HG03196 (cell line): ENCODE data around the gene C14orf119.

ENCODE experiments used
- ATAC-seq: cut with Tn5 transposase; IDR thresholded peaks from one replicate; pipeline ENCODE4 v1.9.1; 2021; ENCODE audit not compliant: unreplicated experiment

The C14orf119 gene

DNA sequence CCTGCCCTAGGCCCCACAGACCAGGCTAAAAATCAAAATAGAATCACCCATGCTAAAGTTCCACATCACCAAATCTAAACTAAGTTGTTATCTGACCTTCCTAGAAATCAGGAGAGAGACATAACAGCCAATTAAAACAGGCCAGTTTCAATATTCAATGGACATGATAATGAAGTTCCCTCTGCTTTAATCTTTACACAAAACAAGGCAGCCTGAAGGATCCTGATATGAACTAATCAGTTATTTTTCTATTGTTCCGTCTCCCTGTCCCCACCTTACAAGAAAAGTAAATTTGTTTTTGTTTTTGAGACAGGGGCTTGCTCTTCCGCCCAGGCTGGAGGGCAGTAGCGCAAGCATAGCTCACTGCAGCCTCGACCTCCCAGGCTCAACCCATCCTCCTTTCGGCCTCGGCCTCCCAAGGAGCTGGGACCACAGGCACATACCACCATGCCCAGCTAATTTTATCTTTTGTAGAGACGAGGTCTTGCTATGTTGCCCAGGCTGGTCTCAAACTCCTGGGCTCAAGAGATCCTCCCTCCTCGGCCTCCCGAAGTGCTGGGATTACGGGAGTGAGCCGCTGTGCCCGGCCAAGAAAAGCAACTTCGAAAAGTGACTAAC is 29.1 kb downstream of the C14orf119 start:
- no peak for ATAC-seq

- no peak for ATAC-seq
These were observed 29.7 kb downstream of the C14orf119 start for GRCh38 chr14:23125011-23125410.

GRCh38 chr14:23125933-23126524 is 30.7 kb downstream of the C14orf119 start:
- no peak for ATAC-seq

DNA sequence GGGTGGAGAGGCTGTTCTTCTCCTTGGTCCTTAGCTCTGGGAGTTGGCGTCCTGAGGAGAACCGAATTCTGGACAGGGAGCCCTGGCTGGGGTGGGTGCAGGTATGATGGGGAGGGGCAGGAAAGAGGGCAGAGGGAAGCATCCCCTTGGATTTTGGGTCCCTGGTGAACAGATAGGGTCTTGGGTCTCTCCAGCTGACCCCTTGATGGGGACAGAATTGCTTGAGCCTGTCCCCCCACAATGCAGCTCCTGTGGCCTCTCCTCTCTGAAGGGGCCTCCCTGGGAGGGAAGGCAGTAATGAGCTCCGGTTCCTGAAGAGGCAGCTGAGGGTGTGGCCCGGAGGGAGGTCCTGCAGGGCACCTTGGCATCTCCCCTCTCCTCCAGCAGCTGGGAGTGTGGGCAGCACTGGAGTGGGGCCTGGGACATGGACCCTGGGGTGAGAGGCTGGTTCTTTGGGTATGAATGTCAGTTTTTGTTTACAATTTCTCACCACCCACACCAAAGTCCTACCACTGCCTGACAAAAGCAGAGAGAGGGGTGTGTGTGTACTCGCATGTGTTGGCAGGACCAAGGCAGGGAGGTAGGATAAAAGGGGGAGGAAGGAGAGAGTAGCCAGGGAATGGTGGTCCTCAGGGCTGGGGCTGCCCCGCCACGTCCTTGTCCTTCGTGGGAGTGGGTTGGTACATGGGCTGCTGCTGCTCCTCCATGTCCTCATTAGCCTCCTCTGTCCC is 31.4 kb downstream of the C14orf119 start:
- ATAC-seq = no peak

DNA sequence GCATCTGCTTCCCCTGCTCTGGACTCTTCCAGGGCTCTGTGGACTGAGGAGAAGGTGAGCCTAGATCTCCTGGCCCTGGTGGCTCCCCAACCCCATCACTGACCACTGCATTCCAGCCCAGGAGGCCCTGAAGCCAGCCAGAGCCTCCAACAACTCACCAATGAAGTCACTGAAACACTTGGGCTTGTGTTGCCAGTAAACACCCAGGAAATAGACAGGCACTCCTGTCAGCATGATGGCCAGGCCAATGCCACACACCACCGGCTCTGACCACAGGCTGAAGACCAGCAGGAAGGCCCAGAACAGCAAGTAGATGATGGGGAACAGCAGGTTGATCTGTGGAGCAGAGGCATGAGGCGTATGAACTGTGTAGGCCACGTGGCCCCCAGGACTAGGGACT is 32.6 kb downstream of the C14orf119 start:
- ATAC-seq = no peak

DNA sequence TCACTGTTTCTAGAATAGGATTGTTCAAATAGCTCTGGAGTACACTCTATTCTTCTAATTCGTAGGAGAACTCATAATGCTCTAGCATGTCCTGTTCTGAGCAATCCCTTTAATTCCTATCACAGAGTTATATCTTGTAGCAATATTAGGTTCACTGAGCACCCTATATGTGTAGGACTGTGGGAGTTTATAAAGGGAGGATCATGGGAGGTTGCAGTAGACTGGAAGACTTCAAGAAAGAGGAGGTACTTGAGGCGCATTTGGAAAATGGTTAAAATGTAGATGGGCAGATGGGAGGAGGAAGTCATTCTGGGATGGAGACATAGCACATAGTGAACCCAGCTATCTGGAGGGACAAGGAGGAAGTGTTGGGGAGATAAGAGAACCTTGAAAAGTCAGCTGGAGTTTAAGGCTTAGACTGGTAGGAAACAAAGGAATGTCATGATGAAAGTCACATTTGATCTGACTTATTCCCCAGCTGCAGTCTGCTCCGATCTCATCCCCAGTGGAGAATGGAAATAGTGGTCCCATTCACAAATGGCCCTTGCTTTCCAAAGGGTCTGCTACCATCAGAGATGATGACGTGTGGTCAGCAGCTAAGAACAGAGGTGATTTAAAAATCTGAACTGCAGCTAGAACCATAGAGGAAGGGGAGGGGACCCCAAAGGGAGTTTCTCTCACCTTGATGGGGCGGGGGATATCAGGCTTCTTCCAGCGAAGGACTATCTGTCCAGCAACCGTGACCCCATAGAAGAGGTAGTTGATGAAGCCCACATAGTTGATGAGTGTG is 33.9 kb downstream of the C14orf119 start:
- ATAC-seq = no peak

DNA sequence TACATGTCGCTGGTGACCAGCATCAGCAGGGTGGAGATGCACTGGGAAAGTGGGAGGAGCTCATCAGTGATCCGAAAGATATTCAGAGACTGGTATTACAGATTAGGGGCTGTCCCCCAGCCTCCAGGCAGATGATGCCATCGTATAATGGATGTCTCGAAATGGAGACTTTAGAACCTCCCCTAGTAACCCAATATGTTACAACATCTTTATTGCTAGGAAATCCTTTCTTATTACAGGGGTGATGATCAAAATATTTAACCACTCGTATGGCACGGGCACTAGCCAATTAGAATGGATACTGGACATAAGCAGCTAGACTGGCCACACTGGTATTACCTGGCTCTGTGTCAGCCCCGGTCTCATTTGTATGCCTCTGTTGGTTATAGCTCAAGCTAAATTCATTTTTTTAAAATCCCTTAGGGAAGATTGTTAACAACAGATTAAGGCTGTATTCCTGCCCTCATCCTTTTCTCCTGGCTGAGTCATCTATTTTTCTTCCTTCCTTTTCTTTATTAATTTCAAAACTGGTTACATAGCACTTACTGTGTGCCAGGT is 34.5 kb downstream of the C14orf119 start:
- ATAC-seq = no peak

- ATAC-seq = no peak
These were observed 35.6 kb downstream of the C14orf119 start for GRCh38 chr14:23130871-23131270.

DNA sequence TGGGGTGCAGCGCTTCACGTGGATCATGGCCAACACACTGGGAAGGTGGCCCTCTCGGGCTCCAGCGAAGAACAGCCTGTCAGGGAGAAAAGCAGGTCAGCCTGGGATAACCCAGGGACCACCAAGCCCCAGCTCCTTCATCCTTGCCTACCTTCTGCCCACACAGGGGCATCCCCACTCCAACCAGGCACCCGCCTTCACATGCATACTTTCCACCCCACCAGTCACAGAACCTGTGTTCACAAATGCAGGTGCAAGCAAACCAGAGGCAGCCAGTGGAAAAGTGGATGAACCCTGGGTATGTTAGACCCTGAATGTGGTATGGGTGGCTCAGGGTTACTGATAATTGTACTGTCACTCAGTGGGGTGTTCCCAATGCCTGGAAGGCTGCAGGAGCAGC is 36.2 kb downstream of the C14orf119 start:
- no peak for ATAC-seq

DNA sequence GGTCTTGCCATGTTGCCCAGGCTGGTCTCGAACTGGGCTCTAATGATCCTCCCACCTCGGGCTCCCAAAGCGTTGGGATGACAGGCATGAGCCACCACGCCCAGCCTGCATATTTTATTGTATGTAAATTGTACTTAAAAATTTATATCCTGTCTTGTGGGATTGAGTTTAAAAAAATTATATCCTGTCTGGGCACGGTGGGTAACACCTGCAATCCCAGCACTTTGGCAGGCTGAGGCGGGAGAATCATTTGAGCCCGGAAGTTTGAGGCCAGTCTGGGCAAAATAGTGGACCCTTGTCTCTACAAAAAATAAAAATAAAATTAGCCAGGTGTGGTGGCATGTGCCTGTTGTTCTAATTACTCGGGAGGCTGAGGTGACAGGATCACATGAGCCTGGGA is 37.7 kb downstream of the C14orf119 start:
- ATAC-seq = no peak

GRCh38 chr14:23136566-23137133 is 41.3 kb downstream of the C14orf119 start:
- ATAC-seq = no peak

DNA sequence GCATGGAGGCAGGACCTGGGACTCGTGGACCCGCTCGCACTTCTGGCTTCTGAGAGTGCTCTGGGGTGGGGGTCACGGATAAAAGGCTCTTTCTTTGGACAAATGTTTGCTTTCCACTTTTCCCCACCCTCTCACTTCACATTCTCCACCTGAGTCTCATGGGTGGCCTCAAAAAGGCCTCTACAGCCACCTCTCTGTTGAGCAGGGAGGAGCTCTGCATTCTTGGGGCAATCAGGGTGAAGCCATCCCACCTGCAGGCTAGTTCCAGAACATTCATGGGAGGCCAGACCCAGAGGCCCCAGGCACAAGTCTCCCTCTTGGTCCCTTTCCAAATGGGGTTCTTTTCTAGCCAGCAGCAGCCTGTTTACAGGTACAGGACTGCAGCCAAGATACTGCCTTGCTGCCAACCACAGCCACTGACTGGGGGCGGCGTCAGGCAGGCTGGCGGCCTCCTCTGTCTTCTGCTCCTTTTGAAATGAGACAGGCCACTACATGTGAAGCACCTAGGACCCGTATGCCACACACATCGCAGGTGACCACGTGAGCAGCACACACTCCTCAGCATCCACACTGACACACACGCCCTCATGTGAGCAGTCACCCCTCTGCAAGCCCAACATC is 42.0 kb downstream of the C14orf119 start:
- ATAC-seq = no peak

GRCh38 chr14:23137813-23138535 is 42.7 kb downstream of the C14orf119 start:
- ATAC-seq = no peak

DNA sequence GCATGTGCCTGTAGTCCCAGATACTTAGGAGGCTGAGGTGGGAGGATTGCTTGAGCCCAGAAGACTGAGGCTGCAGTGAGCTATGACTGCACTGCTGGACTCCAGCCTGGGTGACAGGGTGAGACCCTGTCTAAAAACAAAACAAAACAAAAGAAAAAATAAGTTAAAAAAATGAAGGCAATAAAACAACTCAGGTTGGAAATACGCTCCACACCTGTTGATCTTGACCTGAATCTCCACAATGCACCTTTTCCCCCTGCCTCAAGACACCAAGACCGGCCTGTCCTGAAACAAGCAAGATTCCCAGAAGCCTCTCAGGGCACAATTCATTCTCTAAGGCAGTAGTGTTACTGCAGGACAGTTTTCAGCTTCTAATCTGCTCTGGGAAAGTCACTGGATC is 44.6 kb downstream of the C14orf119 start:
- no peak for ATAC-seq

DNA sequence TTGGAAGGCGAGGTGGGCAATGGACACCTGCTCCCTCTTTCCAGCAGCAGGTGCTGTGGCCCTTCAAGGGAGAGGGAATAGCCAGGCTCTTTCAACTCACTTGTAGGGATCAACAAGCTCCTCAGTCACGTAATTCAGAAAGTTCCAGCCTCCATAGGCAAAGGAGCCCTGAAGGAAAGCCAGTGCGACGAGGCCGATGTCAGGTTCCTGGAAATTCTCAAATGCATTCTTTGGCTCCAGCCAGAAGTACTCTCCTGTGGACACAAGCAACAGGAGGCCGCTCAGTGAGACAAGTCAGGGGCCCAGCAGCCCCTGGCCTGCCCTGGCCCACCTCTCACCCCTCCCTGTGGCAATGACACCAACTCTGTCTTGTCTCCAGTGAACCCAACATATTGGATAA is 45.1 kb downstream of the C14orf119 start:
- no peak for ATAC-seq

DNA sequence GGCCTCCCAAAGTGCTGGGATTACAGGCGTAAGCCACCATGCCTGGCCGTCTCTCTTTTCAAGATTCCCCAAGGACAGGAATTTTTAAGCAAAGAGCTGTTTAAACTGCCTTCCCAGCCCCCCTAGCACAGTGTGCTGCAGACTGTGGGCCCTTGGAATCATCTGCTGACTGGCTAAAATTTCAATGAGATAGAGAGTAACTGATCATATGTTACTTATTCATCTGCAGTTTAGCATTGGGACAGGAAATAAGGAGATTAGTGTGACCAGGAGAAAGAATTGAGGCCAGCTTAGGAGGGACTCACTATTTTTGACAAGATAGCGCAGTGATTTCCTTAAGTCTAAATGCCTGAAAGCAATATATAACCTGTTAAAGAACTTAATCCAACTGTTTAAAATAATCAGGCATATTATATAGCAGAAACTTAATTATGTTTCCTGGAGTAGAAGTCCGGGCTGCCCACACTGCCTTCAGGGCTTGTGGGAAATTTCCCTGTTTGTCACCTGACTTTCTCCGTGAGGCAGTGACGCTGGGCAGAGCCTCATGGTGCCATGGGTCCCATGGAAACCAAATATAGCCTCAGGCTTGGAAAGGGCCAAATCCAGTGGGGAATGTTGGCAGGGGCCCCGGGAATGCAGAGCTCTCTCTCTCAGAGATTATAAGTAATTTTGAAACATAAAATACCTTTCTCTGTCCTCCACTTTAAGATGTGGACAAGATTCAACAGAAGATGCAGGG is 46.6 kb downstream of the C14orf119 start:
- no peak for ATAC-seq

DNA sequence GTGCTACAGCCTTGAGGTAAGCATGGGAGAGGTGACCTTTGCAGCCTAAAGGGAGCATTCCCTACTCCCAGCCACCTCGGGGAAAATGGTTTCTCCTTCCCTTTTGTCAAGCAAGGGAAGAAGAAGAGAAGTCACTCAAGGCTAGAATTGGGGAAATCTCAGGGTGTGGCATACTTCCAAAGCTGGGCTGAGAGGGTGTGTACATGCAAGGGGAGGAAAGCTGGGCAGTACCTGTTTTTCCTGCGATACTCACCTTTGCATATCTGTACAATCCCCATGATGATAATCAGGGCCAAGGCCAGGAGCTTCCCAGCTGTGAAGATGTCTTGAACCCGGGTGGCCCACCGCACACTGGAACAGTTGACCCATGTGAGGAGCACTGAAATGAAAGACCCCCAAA is 47.5 kb downstream of the C14orf119 start:
- no peak for ATAC-seq

DNA sequence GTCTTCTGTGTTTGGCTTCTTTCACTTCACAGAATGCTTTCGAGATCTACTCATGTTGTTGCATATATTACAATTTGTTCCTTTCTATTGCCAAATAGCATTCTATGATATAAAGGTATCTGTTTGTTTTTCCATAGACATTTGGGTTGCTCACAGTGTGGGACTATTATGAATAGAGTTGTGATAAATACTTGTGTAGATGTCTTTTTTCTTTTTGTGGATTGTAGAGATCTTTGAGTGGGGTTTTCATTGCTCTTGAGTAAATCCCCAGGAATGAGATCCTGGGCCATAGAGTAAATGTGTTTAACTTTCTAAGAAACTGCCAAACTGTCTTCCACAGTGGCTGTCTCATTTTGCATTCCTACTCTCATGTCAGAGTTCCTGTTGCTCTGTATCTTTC is 48.6 kb downstream of the C14orf119 start:
- no peak for ATAC-seq

GRCh38 chr14:23145794-23146350 is 50.6 kb downstream of the C14orf119 start:
- ATAC-seq = no peak
